VCaP (cell line): ENCODE measurements around the gene MEGF8.

ENCODE experiments used
- H3K27ac ChIP-seq: fragments of 450-650 bp; 2 replicates; pipeline ENCODE4 v1.5.1; 2017
- TF ChIP-seq, protein P1 (sequence below): fragments of 450-650 bp; conservative IDR thresholded peaks from 2 replicates; pipeline ENCODE4 v1.5.1; 2017; ENCODE audit warnings: mild to moderate bottlenecking, moderate library complexity

Gene MEGF8

DNA sequence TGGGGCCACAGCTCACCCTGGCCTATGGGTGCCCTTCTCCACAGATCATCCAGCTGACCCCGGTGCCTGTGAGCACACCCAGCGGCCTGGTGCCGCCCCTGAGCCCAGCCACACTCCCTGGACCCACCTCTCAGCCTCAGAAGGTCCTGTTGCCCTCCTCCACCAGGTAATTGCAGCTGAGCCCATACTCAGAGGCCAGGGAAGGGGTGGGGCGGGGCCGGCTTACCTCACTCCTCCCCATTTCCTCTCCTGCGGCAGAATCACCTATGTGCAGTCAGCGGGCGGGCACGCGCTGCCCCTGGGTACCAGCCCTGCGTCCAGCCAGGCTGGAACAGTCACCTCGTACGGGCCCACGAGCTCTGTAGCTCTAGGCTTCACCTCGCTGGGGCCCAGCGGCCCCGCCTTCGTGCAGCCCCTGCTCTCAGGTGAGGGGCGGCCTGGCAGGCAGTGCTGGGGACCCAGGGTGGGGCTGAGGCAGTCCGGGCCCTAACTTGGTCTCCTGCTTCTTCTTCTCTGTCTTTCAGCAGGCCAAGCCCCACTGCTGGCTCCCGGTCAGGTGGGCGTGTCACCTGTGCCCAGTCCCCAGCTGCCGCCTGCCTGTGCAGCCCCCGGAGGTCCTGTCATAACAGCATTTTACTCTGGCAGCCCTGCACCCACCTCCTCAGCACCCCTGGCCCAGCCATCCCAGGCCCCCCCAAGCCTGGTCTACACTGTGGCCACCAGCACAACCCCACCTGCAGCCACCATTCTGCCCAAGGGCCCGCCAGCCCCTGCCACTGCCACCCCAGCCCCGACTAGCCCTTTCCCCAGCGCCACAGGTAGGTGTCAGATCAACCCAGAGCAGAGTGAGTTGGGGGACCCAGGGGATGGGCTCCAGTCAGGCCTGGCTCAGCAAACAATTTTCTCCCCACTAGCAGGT is 33.1 kb upstream of the MEGF8 start:
- no peak overlapping the region for H3K27ac ChIP-seq
- TF ChIP-seq, protein P1, sequence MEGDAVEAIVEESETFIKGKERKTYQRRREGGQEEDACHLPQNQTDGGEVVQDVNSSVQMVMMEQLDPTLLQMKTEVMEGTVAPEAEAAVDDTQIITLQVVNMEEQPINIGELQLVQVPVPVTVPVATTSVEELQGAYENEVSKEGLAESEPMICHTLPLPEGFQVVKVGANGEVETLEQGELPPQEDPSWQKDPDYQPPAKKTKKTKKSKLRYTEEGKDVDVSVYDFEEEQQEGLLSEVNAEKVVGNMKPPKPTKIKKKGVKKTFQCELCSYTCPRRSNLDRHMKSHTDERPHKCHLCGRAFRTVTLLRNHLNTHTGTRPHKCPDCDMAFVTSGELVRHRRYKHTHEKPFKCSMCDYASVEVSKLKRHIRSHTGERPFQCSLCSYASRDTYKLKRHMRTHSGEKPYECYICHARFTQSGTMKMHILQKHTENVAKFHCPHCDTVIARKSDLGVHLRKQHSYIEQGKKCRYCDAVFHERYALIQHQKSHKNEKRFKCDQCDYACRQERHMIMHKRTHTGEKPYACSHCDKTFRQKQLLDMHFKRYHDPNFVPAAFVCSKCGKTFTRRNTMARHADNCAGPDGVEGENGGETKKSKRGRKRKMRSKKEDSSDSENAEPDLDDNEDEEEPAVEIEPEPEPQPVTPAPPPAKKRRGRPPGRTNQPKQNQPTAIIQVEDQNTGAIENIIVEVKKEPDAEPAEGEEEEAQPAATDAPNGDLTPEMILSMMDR: no peak

DNA sequence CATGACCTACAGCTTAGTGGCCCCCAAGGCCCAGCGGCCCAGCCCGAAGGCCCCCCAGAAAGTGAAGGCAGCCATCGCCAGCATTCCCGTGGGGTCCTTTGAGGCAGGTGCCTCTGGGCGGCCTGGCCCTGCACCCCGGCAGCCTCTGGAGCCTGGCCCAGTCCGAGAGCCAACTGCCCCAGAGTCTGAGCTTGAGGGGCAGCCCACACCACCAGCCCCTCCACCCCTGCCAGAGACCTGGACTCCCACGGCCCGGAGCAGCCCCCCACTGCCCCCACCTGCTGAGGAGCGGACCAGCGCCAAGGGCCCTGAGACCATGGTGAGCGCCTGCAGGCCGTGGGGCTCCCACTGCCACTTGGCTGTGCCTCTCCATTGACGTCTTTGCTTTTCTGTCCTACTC is 32.5 kb upstream of the MEGF8 start:
- TF ChIP-seq, protein P1: no peak
- H3K27ac ChIP-seq: no peak overlapping the region

DNA sequence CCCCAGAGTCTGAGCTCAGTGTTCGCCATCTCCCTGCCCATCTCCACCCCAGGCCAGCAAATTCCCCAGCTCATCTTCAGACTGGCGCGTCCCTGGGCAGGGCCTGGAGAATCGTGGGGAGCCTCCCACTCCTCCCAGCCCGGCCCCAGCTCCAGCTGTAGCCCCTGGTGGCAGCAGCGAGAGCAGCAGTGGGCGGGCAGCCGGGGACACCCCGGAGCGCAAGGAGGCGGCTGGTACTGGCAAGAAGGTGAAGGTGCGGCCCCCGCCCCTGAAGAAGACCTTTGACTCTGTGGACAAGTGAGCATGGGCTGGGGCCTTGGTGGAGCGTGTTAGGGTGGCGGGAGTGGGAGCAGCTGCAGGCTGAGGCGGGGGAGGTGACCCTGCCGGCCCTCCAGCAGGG is 31.9 kb upstream of the MEGF8 start:
- TF ChIP-seq, protein P1: no peak
- H3K27ac ChIP-seq: no peak overlapping the region

DNA sequence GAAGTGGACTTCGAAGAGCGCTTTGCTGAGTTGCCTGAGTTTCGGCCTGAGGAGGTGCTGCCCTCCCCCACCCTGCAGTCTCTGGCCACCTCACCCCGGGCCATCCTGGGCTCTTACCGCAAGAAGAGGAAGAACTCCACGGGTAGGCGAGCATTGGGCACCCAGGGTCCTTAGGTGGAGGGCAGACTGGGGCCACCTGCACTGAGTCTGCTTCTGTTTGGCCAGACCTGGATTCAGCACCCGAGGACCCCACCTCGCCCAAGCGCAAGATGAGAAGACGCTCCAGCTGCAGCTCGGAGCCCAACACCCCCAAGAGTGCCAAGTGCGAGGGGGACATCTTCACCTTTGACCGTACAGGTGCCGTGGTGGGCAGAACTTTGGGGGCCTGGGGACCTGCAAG is 31.5 kb upstream of the MEGF8 start:
- TF ChIP-seq, protein P1: no peak
- H3K27ac ChIP-seq: no peak overlapping the region

DNA sequence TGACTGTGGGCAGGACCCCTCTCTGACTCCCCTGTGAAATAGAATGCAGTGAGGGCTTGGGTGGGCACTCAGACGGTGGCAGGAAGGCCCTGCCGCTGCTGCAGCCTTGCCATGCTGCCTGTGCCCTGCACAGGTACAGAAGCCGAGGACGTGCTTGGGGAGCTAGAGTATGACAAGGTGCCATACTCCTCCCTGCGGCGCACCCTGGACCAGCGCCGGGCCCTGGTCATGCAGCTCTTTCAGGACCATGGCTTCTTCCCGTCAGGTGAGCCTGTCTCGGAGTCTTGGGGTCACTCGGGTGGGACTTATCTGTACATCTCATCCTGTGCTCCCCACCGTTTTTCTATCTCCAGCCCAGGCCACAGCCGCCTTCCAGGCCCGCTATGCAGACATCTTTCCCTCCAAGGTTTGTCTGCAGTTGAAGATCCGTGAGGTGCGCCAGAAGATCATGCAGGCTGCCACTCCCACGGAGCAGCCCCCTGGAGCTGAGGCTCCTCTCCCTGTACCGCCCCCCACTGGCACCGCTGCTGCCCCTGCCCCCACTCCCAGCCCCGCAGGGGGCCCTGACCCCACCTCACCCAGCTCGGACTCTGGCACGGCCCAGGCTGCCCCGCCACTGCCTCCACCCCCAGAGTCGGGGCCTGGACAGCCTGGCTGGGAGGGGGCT is 30.8 kb upstream of the MEGF8 start:
- no peak overlapping the region for H3K27ac ChIP-seq
- TF ChIP-seq, protein P1: no peak

DNA sequence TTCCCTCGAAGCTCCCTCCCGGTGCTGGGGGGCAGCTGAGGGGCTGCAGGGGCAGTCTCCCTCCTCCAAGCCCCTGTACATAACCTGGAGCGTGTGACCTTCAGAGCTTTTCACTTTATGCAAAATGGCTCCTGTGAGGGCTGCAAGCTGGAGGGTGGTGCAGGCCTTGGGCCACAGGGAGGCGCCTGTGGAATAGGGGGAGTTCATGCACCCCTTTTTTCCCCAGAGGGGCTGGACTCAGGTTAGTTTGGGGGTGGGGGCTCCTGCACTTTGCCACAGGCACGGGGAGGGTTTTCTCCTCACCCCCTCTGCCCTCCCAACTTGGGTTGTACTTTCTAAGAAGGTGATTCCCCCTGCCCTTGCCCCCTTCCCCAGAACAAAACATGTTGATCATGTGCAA is 30.1 kb upstream of the MEGF8 start:
- TF ChIP-seq, protein P1: no peak
- H3K27ac ChIP-seq: no peak overlapping the region

DNA sequence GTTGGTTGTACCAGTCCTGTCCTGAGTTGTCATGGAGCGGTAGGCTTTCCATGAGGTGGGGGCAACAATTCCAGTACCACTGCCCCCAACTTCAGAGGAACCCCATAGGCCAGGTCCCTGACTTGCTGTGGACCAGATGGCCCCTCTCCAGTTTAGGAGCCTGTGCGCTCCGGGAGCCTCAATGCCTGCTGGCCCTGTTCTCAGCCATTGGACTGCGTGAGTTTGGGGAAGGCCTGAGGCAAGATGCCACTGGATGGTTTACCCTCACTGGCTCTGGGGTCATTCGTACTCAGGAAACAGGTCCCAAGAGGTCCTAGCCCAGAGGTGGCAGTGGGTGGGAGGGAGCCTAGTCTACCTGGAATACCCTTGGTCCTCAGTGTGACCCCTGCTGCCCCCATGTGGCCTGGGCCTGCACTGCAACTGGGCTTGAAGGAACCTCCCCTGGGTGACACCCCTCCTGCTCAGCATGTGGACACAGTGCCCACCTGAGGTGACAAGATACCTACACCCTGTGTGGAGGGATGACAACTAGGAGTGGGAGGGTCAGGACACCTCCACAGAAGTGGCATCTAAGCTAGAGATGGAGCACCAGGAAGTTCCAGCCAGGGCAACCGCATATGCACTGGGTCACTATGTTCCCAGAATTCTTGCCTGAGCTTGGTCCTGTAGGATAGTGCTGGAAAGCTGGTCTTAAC is 29.5 kb upstream of the MEGF8 start:
- TF ChIP-seq, protein P1: peak; percentile 97
- no peak overlapping the region for H3K27ac ChIP-seq
